Stimulated activated CD8-positive, alpha-beta memory T cell treated with anti-CD3 and anti-CD28 coated beads, Interleukin-7, amount 100 ng/mL, for 4 hours (primary cell): ENCODE results near the gene ENGASE.
"Not testable (repeated sequence)": the region's sequence is repeated elsewhere in the genome, so short reads cannot be mapped to it uniquely, and the experiment has no call there.

Experiments used
- DNase-seq, 2 donors: peaks; one replicate each; pipeline ENCODE4 v3.0.0-alpha.2; 2020; ENCODE audit warnings: low read depth in 2 of 2

Gene ENGASE

DNA sequence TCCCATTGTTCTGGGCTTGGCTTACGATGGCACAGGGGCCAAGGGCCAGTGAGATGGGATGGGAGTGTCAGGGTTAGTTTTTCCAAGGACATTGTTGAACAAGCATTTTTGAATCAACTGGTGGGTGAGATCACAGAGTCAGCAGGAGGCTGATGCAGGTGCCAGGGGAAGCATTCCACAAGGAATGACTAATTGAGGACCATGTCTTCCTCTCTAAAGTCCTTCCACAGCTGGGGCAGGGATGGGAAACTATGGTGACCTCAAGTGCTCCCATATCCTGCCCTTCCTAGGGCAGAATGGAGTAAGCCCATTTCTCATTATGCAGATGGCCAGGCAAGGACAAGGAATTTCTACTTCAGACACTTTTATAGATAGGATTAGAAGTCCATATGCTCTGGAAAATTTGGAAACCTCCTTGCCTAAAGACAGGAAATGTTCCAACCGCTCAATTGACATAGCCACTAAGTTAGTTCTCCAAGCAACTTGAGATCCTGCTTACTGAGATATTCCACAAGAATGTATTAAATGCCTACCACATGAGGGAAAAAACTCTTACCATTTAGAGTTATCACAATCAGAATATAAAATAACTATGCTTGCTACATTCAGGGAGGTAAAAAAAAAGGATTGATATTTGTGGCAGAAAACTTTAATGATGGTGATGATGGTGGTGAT lies 21.2 kb upstream of the ENGASE start:
- no peak for DNase-seq

GRCh38 chr17:79054200-79054960 lies 20.2 kb upstream of the ENGASE start:
- DNase-seq = no peak

- DNase-seq = no peak
Observed at GRCh38 chr17:79055197-79055596, 19.4 kb upstream of the ENGASE start.

- DNase-seq = no peak
Observed at GRCh38 chr17:79057737-79058385, 16.8 kb upstream of the ENGASE start.

DNA sequence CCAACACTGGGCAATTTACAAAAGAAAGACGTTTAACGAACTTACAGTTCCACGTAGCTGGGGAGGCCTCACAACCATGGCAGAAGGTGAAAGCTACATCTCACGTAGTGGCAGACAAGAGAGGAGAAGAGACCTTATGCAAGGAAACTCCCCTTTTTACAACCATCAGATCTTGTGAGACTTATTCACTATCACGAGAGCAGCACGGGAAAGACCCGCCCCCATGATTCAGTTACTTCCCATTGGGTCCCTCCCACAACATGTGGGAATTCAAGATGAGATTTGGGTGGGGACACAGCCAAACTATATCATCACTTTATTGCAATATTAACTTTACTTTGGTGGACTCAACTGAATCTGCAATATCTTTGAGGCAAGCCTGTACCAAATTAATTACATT lies 11.9 kb upstream of the ENGASE start:
- no peak for DNase-seq

DNA sequence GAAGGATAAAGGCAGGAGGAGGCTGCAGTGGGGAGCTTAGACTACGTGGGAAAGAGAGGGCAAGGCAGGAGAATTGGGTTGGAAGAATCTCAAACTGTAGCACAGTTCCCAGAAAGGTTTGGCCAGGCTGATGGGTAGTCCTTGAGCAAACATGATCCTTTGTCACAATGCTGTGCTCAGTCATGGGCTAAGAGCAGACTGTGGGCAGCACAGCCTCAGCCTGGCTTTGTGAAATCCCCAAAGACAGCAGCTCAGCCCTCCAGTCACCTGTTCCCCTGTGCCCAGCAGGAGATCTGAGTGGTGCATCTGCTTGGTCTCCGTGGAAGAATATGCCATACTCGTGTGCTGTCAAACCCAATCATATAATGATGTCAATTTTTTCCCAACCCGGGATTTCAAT lies 10.6 kb upstream of the ENGASE start:
- DNase-seq = no peak

DNA sequence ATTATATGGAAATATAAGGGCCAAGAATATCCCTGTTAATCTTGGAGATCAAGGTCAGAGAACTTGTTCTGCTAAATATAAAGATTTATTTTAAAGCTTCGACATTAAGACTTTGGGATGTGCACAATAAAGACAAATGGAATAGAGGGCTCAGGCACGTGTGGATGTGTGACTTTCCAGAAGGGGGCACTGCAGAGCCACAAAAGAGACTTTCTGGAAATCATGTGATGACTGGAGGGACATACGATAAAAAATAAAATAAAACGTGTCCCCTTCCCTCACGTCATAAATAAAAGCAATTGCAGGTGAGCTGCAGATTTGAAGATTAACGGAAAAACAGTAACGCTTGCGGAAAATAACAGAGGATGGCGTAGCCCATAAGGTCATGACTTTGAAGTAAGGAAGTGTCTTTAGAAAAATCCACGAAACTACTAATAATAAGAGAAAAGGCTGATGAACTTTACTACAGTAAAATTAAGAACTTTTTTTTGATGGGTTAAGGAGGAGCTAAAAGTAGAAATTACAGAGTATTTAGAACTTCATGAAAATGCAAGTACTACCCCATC lies 9.4 kb upstream of the ENGASE start:
- DNase-seq = peak; percentile 19 to 29

DNA sequence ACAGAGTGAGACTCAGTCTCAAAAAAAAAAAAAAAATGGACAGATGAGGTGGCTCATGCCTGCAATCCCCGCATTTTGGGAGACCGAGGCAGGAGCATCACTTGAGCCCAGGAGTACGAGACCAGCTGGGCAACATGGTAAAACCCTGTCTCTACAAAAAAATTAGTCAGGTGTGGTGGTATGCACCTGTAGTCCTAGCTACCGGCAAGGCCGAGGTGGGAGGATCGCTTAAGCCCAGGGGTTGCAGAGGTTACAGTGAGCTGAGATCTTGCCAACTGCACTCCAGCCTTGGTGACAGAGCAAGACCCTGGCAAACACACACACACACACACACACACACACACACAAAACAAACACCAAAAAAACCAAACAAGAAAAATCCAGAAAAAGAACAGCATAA lies 7.7 kb upstream of the ENGASE start:
- DNase-seq = no peak

GRCh38 chr17:79070266-79070880 lies 4.3 kb upstream of the ENGASE start:
- DNase-seq = no peak

DNA sequence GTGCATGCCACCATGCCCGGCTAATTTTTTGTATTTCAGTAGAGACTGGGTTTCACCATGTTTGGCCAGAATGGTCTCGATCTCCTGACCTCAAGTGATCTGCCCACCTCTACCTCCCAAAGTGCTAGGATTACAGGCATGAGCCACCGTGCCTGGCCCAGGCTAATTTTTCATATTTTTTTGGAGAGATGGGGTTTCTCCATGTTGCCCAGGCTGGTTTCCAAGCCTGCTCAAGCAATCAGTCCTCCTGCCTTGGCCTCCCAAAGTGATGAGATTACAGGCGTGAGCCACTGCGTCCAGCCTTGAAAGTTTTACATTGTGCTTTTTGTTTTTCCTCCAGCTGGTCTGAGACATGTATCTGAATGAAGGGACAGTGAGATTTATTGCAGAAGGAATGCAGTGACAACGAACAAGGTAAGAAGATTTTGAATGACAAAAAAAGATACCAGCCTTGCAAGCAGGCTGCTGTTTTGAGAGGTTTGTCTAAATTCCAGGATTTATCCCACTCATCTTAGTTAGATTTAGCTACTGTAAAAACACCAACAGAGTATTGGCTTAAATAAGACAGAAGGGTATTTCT lies 3.4 kb upstream of the ENGASE start:
- DNase-seq = no peak

- DNase-seq = no peak
Observed at GRCh38 chr17:79072544-79072943, 2.1 kb upstream of the ENGASE start.

- no peak for DNase-seq
Observed at GRCh38 chr17:79073016-79073705, 1.5 kb upstream of the ENGASE start.

- DNase-seq = no peak
Observed at GRCh38 chr17:79073706-79074088, 927 bp upstream of the ENGASE start.

- DNase-seq = not testable (repeated sequence)
Observed at GRCh38 chr17:79074121-79074648, 439 bp upstream of the ENGASE start.

DNA sequence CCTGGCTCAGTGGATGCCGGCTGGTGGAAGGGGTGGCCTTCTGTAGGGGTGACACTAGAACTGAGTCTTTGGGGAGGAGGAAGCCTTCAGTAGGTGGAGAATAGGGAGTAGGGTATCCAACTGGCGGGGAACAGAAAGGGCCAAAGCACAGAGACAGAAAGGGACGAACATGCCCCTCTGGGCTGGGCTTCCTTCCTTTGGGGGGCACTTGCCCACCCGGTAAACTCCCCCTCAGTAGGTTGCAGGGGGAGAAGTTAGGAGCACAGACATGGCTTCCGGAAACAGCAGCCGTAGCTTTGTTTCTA lies 774 bp downstream of the ENGASE start:
- no peak for DNase-seq

DNA sequence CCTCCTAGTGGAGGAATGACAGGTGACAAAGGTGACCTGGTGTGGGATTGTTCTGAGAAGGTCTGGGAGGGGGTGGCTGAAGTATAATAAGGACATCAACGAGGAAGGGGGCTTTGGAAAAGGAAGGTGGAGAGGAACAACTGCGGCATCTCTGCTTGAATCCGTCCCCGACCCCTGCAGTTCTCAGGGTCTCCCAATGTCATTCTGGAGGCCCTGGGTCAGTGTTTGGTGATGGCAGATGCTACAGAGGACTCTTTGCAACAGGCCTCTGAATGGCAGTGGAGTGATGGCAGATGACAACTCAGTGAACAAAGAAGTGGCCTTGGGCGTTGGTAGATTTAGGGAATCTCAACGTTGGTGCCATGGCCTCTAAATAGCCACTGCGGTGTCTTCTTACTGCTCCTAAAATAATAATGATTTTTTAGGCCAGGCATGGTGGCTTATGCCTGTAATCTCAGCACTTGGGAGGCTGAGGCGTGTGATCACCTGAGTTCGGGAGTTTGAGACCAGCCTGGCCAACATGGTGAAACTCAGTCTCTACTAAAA lies 1.3 kb downstream of the ENGASE start:
- DNase-seq = no peak

GRCh38 chr17:79077587-79077986 lies 3.0 kb downstream of the ENGASE start:
- DNase-seq = no peak

GRCh38 chr17:79078476-79079190 lies 4.0 kb downstream of the ENGASE start:
- DNase-seq = no peak

DNA sequence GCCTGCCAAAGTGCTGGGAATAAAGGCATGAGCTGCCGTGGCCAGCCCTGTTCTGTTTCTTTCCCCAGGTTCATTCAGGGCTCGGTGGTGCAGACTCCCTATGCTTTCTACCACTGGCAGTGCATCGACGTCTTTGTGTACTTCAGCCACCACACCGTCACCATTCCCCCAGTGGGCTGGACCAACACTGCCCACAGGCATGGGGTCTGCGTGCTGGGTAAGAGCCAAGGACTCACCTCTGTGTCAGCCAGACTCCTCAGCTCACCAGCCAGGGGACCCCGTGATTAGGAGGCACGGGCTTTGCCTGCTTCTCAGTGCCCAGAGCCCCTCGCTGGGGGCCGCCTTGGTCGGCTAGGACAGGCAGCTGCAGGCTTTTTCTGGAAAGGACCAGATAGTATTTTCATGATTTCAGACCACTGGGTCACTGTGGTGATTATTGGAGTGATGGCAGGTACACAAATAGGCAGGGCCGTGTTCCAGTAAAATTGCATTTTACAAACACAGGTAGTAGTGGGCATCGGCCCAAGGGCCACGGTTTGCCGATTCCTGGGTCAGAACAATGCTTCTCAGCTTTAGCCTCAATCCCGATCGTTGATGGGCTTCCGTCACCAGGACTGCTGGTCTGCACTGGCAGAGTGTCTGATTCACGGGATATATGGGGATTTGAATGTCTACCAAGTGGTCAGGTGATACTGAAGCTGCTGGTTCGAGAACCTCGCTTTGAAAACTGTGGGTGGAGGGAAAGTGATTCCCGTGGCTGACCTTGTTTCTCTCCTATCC lies 5.0 kb downstream of the ENGASE start:
- no peak for DNase-seq
